Mesenchymal stem cell (in vitro differentiated cells and primary cell): ENCODE measurements around the gene PTEN.

Experiments
- DNase-seq: peaks from one replicate; pipeline ENCODE4 v3.0.0-alpha.2; 2013
- H2AFZ ChIP-seq: one replicate; pipeline ENCODE4 v1.6.1; 2013; ENCODE audit warnings: low read depth, mild to moderate bottlenecking, control low read depth, inconsistent platforms, low read length, moderate library complexity
- H2AK5ac ChIP-seq: 2 replicates; pipeline ENCODE4 v1.6.1; 2013; ENCODE audit warnings: low read length, moderate library complexity, mild to moderate bottlenecking, inconsistent platforms; ENCODE audit not compliant: severe bottlenecking
- H2BK120ac ChIP-seq: one replicate; pipeline ENCODE4 v1.6.1; 2013; ENCODE audit warnings: low read depth, mild to moderate bottlenecking, inconsistent platforms, low read length, moderate library complexity
- H2BK12ac ChIP-seq, 2 experiments: one replicate each; pipeline ENCODE4 v1.6.1; 2013; ENCODE audit warnings: inconsistent platforms in 2 of 2, low read length in 2 of 2, mild to moderate bottlenecking in 2 of 2, moderate library complexity in 2 of 2, control low read depth in 1 of 2
- H2BK15ac ChIP-seq: one replicate; pipeline ENCODE4 v1.6.1; 2013; ENCODE audit warnings: mild to moderate bottlenecking, low read depth, inconsistent platforms; ENCODE audit not compliant: poor library complexity, severe bottlenecking
- H2BK5ac ChIP-seq: 2 replicates; pipeline ENCODE4 v1.6.1; 2013; ENCODE audit warnings: low read depth, mild to moderate bottlenecking, low read length, control low read depth, inconsistent platforms; ENCODE audit not compliant: poor library complexity, severe bottlenecking
- H3K14ac ChIP-seq, 2 experiments: one replicate each; pipeline ENCODE4 v1.6.1; 2013; ENCODE audit warnings: inconsistent platforms in 2 of 2, low read length in 2 of 2, control low read depth in 1 of 2, mild to moderate bottlenecking in 1 of 2, moderate library complexity in 1 of 2
- H3K18ac ChIP-seq, 2 experiments: one replicate each; pipeline ENCODE4 v1.6.1; 2013; ENCODE audit warnings: inconsistent platforms in 2 of 2, low read length in 2 of 2, control low read depth in 1 of 2, low read depth in 1 of 2, mild to moderate bottlenecking in 1 of 2
- H3K23ac ChIP-seq, 2 experiments: one replicate each; pipeline ENCODE4 v1.6.1; 2013; ENCODE audit warnings: inconsistent platforms in 2 of 2, low read length in 2 of 2, mild to moderate bottlenecking in 2 of 2, moderate library complexity in 2 of 2, control low read depth in 1 of 2
- H3K27ac ChIP-seq: 2 replicates; pipeline ENCODE4 v1.5.1; 2013; ENCODE audit warnings: mild to moderate bottlenecking, moderate library complexity, low read length, control low read depth, inconsistent platforms; ENCODE audit not compliant: poor library complexity, severe bottlenecking
- H3K27me3 ChIP-seq, 2 experiments: 2 replicates each; pipeline versions ENCODE4 v1.6.1 to v1.7.0; 2013; ENCODE audit warnings: low read length in 2 of 2, mild to moderate bottlenecking in 2 of 2, moderate library complexity in 2 of 2, control low read depth in 1 of 2, inconsistent platforms in 1 of 2; ENCODE audit not compliant: control insufficient read depth in 1 of 2, insufficient read depth in 1 of 2
- H3K36me3 ChIP-seq, 2 experiments: 2 replicates each; pipeline versions ENCODE4 v1.6.1 to v1.7.0; 2013; ENCODE audit warnings: low read length in 2 of 2, control low read depth in 1 of 2, inconsistent platforms in 1 of 2, low read depth in 1 of 2, mild to moderate bottlenecking in 1 of 2; ENCODE audit not compliant: insufficient read depth in 2 of 2, control insufficient read depth in 1 of 2
- H3K4ac ChIP-seq, 2 experiments: one replicate each; pipeline ENCODE4 v1.6.1; 2013; ENCODE audit warnings: inconsistent platforms in 2 of 2, low read length in 2 of 2, mild to moderate bottlenecking in 2 of 2, moderate library complexity in 2 of 2, control low read depth in 1 of 2, low read depth in 1 of 2
- H3K4me1 ChIP-seq: 2 replicates; pipeline ENCODE4 v1.6.1; 2013; ENCODE audit warnings: low read depth, low read length, control low read depth; ENCODE audit not compliant: control insufficient read depth, insufficient read depth
- H3K4me2 ChIP-seq: 2 replicates; pipeline ENCODE4 v1.6.1; 2013; ENCODE audit warnings: low read length, mild to moderate bottlenecking, inconsistent platforms; ENCODE audit not compliant: poor library complexity, severe bottlenecking
- H3K4me3 ChIP-seq, 2 experiments: 2 replicates each; pipeline versions ENCODE4 v1.5.1 to v1.7.0; 2013; ENCODE audit warnings: low read length in 2 of 2, mild to moderate bottlenecking in 2 of 2, control low read depth in 1 of 2, low read depth in 1 of 2; ENCODE audit not compliant: insufficient read depth in 1 of 2
- H3K79me1 ChIP-seq: replicated peaks from 2 replicates; pipeline ENCODE4 v1.6.1; 2013; ENCODE audit warnings: mild to moderate bottlenecking, control low read depth, low read length, inconsistent platforms; ENCODE audit not compliant: poor library complexity, severe bottlenecking
- H3K9ac ChIP-seq: 2 replicates; pipeline ENCODE4 v1.7.0; 2013; ENCODE audit warnings: mild to moderate bottlenecking, low read length, moderate library complexity
- H3K9me3 ChIP-seq: 2 replicates; pipeline ENCODE4 v1.7.0; 2013; ENCODE audit warnings: mild to moderate bottlenecking, low read length; ENCODE audit not compliant: control insufficient read depth
- H4K8ac ChIP-seq: one replicate; pipeline ENCODE4 v1.6.1; 2013; ENCODE audit warnings: inconsistent platforms, mild to moderate bottlenecking, low read length, moderate library complexity
- H4K91ac ChIP-seq: one replicate; pipeline ENCODE4 v1.6.1; 2013; ENCODE audit warnings: mild to moderate bottlenecking, low read length, inconsistent platforms
- WGBS: methylation state at CpG from one replicate; pipeline ENCODE4 v1.1.7; 2013; ENCODE audit warnings: mixed read lengths; 5-methylcytosine and 5-hydroxymethylcytosine counted together

The PTEN gene

GRCh38 chr10:88004451-88004850 lies 141.0 kb downstream of the PTEN start:
- Histone ChIP-seq H2BK5ac (no peak overlapping the region), H3K27ac (peak overlapping the region; percentile 35), H2AK5ac (no peak overlapping the region), H3K4me1 (peaks cover 2% of the 10 kb centered on the region), H4K91ac (no peak overlapping the region), H3K27me3 (no peaks in the 10 kb centered on the region), H2BK12ac (no peak overlapping the region), H3K4me3 (no peak overlapping the region), H2BK15ac (no peak overlapping the region), H3K9me3 (peaks cover 2% of the 10 kb centered on the region), H3K23ac (no peak overlapping the region), H4K8ac (no peak overlapping the region), H3K36me3 (no peaks in the 10 kb centered on the region), H3K14ac (no peak overlapping the region), H3K4me2 (no peak overlapping the region), H3K79me1 (no peaks in the 10 kb centered on the region), H2AFZ (no peak overlapping the region), H3K18ac (no peak overlapping the region), H3K4ac (no peak overlapping the region), H3K9ac (peak overlapping the region; percentile 47), H2BK120ac (no peak overlapping the region)
- 57% methylated on average over 1 of the region's 1 CpG for WGBS
- peak; percentile 49 for DNase-seq

DNA sequence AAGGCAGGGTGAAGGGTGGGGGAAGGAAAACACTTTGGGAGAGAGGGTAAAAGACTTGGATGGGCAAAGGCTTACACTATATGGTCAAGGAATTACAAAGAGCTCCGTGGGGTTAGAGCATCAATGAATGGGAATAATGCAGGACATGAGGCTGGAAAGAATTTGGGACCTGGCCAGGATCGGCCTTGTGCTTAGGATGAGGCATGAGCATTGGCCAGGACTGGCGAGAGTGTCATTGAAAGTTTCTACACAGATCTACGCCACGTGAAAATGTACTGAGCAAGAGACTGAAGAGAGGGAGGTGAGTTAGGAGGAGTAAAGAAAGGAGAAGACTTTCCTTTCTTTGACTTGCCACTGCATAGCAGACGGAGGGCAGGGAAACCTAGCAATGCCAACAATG lies 142.8 kb downstream of the PTEN start:
- no peak overlapping the region for H3K4me3 ChIP-seq
- H2AFZ ChIP-seq = no peak overlapping the region
- no peaks in the 10 kb centered on the region for H3K9me3 ChIP-seq
- H3K4ac ChIP-seq = no peak overlapping the region
- no peak overlapping the region for H3K9ac ChIP-seq
- H3K27me3 ChIP-seq = no peaks in the 10 kb centered on the region
- no peak overlapping the region for H3K4me2 ChIP-seq
- 94% methylated on average over 6 of the region's 6 CpGs for WGBS
- H4K8ac ChIP-seq = no peak overlapping the region
- H3K79me1 ChIP-seq = no peaks in the 10 kb centered on the region
- no peak overlapping the region for H3K27ac ChIP-seq
- no peak overlapping the region for H2BK5ac ChIP-seq
- H3K14ac ChIP-seq = no peak overlapping the region
- peaks cover 2% of the 10 kb centered on the region for H3K4me1 ChIP-seq
- no peak overlapping the region for H4K91ac ChIP-seq
- H2AK5ac ChIP-seq = no peak overlapping the region
- H2BK15ac ChIP-seq = no peak overlapping the region
- no peak overlapping the region for H3K18ac ChIP-seq
- no peak overlapping the region for H2BK12ac ChIP-seq
- no peak for DNase-seq
- no peak overlapping the region for H3K23ac ChIP-seq
- no peaks in the 10 kb centered on the region for H3K36me3 ChIP-seq
- no peak overlapping the region for H2BK120ac ChIP-seq

GRCh38 chr10:88008866-88009470 lies 145.5 kb downstream of the PTEN start:
- H3K18ac ChIP-seq = no peak overlapping the region
- no peak overlapping the region for H3K9ac ChIP-seq
- no peaks in the 10 kb centered on the region for H3K79me1 ChIP-seq
- no peak overlapping the region for H3K4me3 ChIP-seq
- H2AK5ac ChIP-seq = no peak overlapping the region
- peak; percentile 81 for DNase-seq
- no peak overlapping the region for H2BK120ac ChIP-seq
- no peak overlapping the region for H3K4me2 ChIP-seq
- no peak overlapping the region for H3K14ac ChIP-seq
- no peak overlapping the region for H3K27ac ChIP-seq
- peaks cover 2% of the 10 kb centered on the region for H3K4me1 ChIP-seq
- H2BK5ac ChIP-seq = no peak overlapping the region
- H4K91ac ChIP-seq = no peak overlapping the region
- 33% methylated on average over 1 of the region's 1 CpG for WGBS
- no peak overlapping the region for H4K8ac ChIP-seq
- no peak overlapping the region for H2BK12ac ChIP-seq
- no peak overlapping the region for H2AFZ ChIP-seq
- no peaks in the 10 kb centered on the region for H3K27me3 ChIP-seq
- no peak overlapping the region for H3K23ac ChIP-seq
- H3K4ac ChIP-seq = no peak overlapping the region
- H3K36me3 ChIP-seq = no peaks in the 10 kb centered on the region
- H2BK15ac ChIP-seq = no peak overlapping the region
- no peaks in the 10 kb centered on the region for H3K9me3 ChIP-seq

GRCh38 chr10:88012641-88013040 lies 149.2 kb downstream of the PTEN start:
- H3K4me3 ChIP-seq = no peak overlapping the region
- no peaks in the 10 kb centered on the region for H3K36me3 ChIP-seq
- WGBS = no CpG with 5 or more reads among the region's 4 CpGs
- no peak overlapping the region for H4K91ac ChIP-seq
- no peak for DNase-seq
- no peak overlapping the region for H2BK15ac ChIP-seq
- H3K27me3 ChIP-seq = no peaks in the 10 kb centered on the region
- H3K18ac ChIP-seq = no peak overlapping the region
- no peaks in the 10 kb centered on the region for H3K79me1 ChIP-seq
- no peaks in the 10 kb centered on the region for H3K9me3 ChIP-seq
- H3K4me1 ChIP-seq = no peaks in the 10 kb centered on the region
- no peak overlapping the region for H2BK120ac ChIP-seq
- H3K9ac ChIP-seq = no peak overlapping the region
- no peak overlapping the region for H3K27ac ChIP-seq
- H3K4ac ChIP-seq = no peak overlapping the region
- H3K23ac ChIP-seq = no peak overlapping the region
- no peak overlapping the region for H2AFZ ChIP-seq
- no peak overlapping the region for H4K8ac ChIP-seq
- H3K4me2 ChIP-seq = no peak overlapping the region
- H2AK5ac ChIP-seq = no peak overlapping the region
- no peak overlapping the region for H3K14ac ChIP-seq
- H2BK12ac ChIP-seq = no peak overlapping the region
- no peak overlapping the region for H2BK5ac ChIP-seq
